HEK293 (cell line): ENCODE results near the gene RAB44.

ENCODE experiments used
- BCL11A ChIP-seq: fragments of 450-650 bp; formaldehyde crosslinking; IDR thresholded peaks from 2 replicates; pipeline ENCODE4 v1.5.1; 2016; ENCODE audit warnings: low read depth, missing biosample characterization, missing genetic modification characterization
- EGR2 ChIP-seq: fragments of 450-650 bp; formaldehyde crosslinking; IDR thresholded peaks from 2 replicates; pipeline ENCODE4 v1.5.1; 2016; ENCODE audit warnings: low read depth, missing biosample characterization, missing genetic modification characterization
- GLIS2 ChIP-seq: fragments of 450-650 bp; formaldehyde crosslinking; IDR thresholded peaks from 2 replicates; pipeline ENCODE4 v1.5.1; 2016; ENCODE audit warnings: missing biosample characterization, missing genetic modification characterization
- KLF8 ChIP-seq: fragments of 450-650 bp; formaldehyde crosslinking; IDR thresholded peaks from 2 replicates; pipeline ENCODE4 v1.5.1; 2016; ENCODE audit warnings: missing biosample characterization, missing genetic modification characterization
- MYNN ChIP-seq: fragments of 450-650 bp; formaldehyde crosslinking; IDR thresholded peaks from 2 replicates; pipeline ENCODE4 v1.5.1; 2016; ENCODE audit warnings: missing biosample characterization, missing genetic modification characterization, borderline replicate concordance
- OVOL3 ChIP-seq: fragments of 450-650 bp; formaldehyde crosslinking; IDR thresholded peaks from 2 replicates; pipeline ENCODE4 v1.5.1; 2016; ENCODE audit warnings: missing biosample characterization, missing genetic modification characterization
- SCRT1 ChIP-seq: fragments of 450-650 bp; formaldehyde crosslinking; IDR thresholded peaks from 2 replicates; pipeline ENCODE4 v1.5.1; 2016; ENCODE audit warnings: missing biosample characterization, missing genetic modification characterization, borderline replicate concordance
- SP2 ChIP-seq: fragments of 450-650 bp; formaldehyde crosslinking; IDR thresholded peaks from 2 replicates; pipeline ENCODE4 v1.5.1; 2016; ENCODE audit warnings: missing biosample characterization, missing genetic modification characterization
- SP7 ChIP-seq: fragments of 450-650 bp; formaldehyde crosslinking; IDR thresholded peaks from 2 replicates; pipeline ENCODE4 v1.5.1; 2016; ENCODE audit warnings: missing biosample characterization, missing genetic modification characterization
- YY1 ChIP-seq: fragments of 450-650 bp; formaldehyde crosslinking; IDR thresholded peaks from 2 replicates; pipeline ENCODE4 v1.5.1; 2018; ENCODE audit warnings: missing biosample characterization, missing genetic modification characterization
- ZBTB21 ChIP-seq: fragments of 450-650 bp; formaldehyde crosslinking; IDR thresholded peaks from 2 replicates; pipeline ENCODE4 v1.5.1; 2017; ENCODE audit warnings: missing biosample characterization, missing genetic modification characterization
- ZBTB7A ChIP-seq: fragments of 450-650 bp; formaldehyde crosslinking; IDR thresholded peaks from 2 replicates; pipeline ENCODE4 v1.5.1; 2016; ENCODE audit warnings: low read depth, missing biosample characterization, missing genetic modification characterization
- ZEB2 ChIP-seq: fragments of 450-650 bp; formaldehyde crosslinking; IDR thresholded peaks from 2 replicates; pipeline ENCODE4 v1.5.1; 2016; ENCODE audit warnings: missing biosample characterization, missing genetic modification characterization
- ZFP3 ChIP-seq: fragments of 450-650 bp; formaldehyde crosslinking; IDR thresholded peaks from 2 replicates; pipeline ENCODE4 v1.5.1; 2016; ENCODE audit warnings: low read depth, missing biosample characterization, missing genetic modification characterization
- ZFP37 ChIP-seq: fragments of 450-650 bp; formaldehyde crosslinking; IDR thresholded peaks from 2 replicates; pipeline ENCODE4 v1.5.1; 2016; ENCODE audit warnings: missing biosample characterization, missing genetic modification characterization
- ZIC2 ChIP-seq: fragments of 450-650 bp; formaldehyde crosslinking; IDR thresholded peaks from 2 replicates; pipeline ENCODE4 v1.5.1; 2016; ENCODE audit warnings: missing biosample characterization, missing genetic modification characterization
- ZNF121 ChIP-seq: fragments of 450-650 bp; formaldehyde crosslinking; IDR thresholded peaks from 2 replicates; pipeline ENCODE4 v1.5.1; 2016; ENCODE audit warnings: missing biosample characterization, missing genetic modification characterization
- ZNF138 ChIP-seq: fragments of 450-650 bp; formaldehyde crosslinking; IDR thresholded peaks from 2 replicates; pipeline ENCODE4 v1.5.1; 2016; ENCODE audit warnings: missing biosample characterization, missing genetic modification characterization, borderline replicate concordance
- ZNF2 ChIP-seq: fragments of 450-650 bp; formaldehyde crosslinking; IDR thresholded peaks from 2 replicates; pipeline ENCODE4 v1.5.1; 2016; ENCODE audit warnings: missing biosample characterization, missing genetic modification characterization
- ZNF292 ChIP-seq: fragments of 450-650 bp; formaldehyde crosslinking; IDR thresholded peaks from 2 replicates; pipeline ENCODE4 v1.5.1; 2016; ENCODE audit warnings: low read depth, missing biosample characterization, missing genetic modification characterization, borderline replicate concordance
- ZNF350 ChIP-seq: fragments of 450-650 bp; formaldehyde crosslinking; IDR thresholded peaks from 2 replicates; pipeline ENCODE4 v1.5.0; 2017; ENCODE audit warnings: missing biosample characterization, mild to moderate bottlenecking, missing genetic modification characterization
- ZNF354C ChIP-seq: fragments of 450-650 bp; formaldehyde crosslinking; IDR thresholded peaks from 2 replicates; pipeline ENCODE4 v1.5.1; 2016; ENCODE audit warnings: missing biosample characterization, missing genetic modification characterization, low read depth, borderline replicate concordance
- ZNF366 ChIP-seq: fragments of 450-650 bp; formaldehyde crosslinking; conservative IDR thresholded peaks from 2 replicates; pipeline ENCODE4 v1.5.1; 2016; ENCODE audit warnings: missing biosample characterization, missing genetic modification characterization
- ZNF391 ChIP-seq: fragments of 450-650 bp; formaldehyde crosslinking; IDR thresholded peaks from 2 replicates; pipeline ENCODE4 v1.5.1; 2016; ENCODE audit warnings: low read depth, missing biosample characterization, missing genetic modification characterization, borderline replicate concordance
- ZNF423 ChIP-seq: fragments of 450-650 bp; formaldehyde crosslinking; IDR thresholded peaks from 2 replicates; pipeline ENCODE4 v1.5.1; 2016; ENCODE audit warnings: missing biosample characterization, missing genetic modification characterization
- ZNF544 ChIP-seq: fragments of 450-650 bp; formaldehyde crosslinking; IDR thresholded peaks from 2 replicates; pipeline ENCODE4 v1.5.0; 2017; ENCODE audit warnings: missing biosample characterization, missing genetic modification characterization
- ZNF571 ChIP-seq: fragments of 450-650 bp; formaldehyde crosslinking; IDR thresholded peaks from 2 replicates; pipeline ENCODE4 v1.5.0; 2017; ENCODE audit warnings: missing biosample characterization, missing genetic modification characterization
- ZNF600 ChIP-seq: fragments of 450-650 bp; formaldehyde crosslinking; IDR thresholded peaks from 2 replicates; pipeline ENCODE4 v1.5.1; 2016; ENCODE audit warnings: missing biosample characterization, missing genetic modification characterization
- ZNF610 ChIP-seq: fragments of 450-650 bp; formaldehyde crosslinking; IDR thresholded peaks from 2 replicates; pipeline ENCODE4 v1.5.1; 2016; ENCODE audit warnings: missing biosample characterization, missing genetic modification characterization, borderline replicate concordance
- ZNF623 ChIP-seq: fragments of 450-650 bp; formaldehyde crosslinking; IDR thresholded peaks from 2 replicates; pipeline ENCODE4 v1.5.1; 2016; ENCODE audit warnings: missing biosample characterization, missing genetic modification characterization
- ZNF624 ChIP-seq: fragments of 450-650 bp; formaldehyde crosslinking; IDR thresholded peaks from 2 replicates; pipeline ENCODE4 v1.5.1; 2017; ENCODE audit warnings: missing biosample characterization, missing genetic modification characterization
- ZNF843 ChIP-seq: fragments of 450-650 bp; formaldehyde crosslinking; IDR thresholded peaks from 2 replicates; pipeline ENCODE4 v1.5.1; 2016; ENCODE audit warnings: missing biosample characterization, missing genetic modification characterization
- TF ChIP-seq, protein P1 (sequence below): fragments of 450-650 bp; formaldehyde crosslinking; IDR thresholded peaks from 2 replicates; pipeline ENCODE4 v1.5.1; 2016; ENCODE audit warnings: missing biosample characterization, missing genetic modification characterization
- TF ChIP-seq, protein P2 (sequence below): fragments of 450-650 bp; formaldehyde crosslinking; IDR thresholded peaks from 2 replicates; pipeline ENCODE4 v1.5.1; 2017; ENCODE audit warnings: missing biosample characterization, missing genetic modification characterization
- TF ChIP-seq, protein P3 (sequence below): fragments of 450-650 bp; formaldehyde crosslinking; IDR thresholded peaks from 2 replicates; pipeline ENCODE4 v1.5.0; 2017; ENCODE audit warnings: missing biosample characterization, missing genetic modification characterization, borderline replicate concordance
- TF ChIP-seq, protein P4 (sequence below): fragments of 450-650 bp; formaldehyde crosslinking; IDR thresholded peaks from 2 replicates; pipeline ENCODE4 v1.5.1; 2016; ENCODE audit warnings: missing biosample characterization, missing genetic modification characterization

RAB44 gene

DNA sequence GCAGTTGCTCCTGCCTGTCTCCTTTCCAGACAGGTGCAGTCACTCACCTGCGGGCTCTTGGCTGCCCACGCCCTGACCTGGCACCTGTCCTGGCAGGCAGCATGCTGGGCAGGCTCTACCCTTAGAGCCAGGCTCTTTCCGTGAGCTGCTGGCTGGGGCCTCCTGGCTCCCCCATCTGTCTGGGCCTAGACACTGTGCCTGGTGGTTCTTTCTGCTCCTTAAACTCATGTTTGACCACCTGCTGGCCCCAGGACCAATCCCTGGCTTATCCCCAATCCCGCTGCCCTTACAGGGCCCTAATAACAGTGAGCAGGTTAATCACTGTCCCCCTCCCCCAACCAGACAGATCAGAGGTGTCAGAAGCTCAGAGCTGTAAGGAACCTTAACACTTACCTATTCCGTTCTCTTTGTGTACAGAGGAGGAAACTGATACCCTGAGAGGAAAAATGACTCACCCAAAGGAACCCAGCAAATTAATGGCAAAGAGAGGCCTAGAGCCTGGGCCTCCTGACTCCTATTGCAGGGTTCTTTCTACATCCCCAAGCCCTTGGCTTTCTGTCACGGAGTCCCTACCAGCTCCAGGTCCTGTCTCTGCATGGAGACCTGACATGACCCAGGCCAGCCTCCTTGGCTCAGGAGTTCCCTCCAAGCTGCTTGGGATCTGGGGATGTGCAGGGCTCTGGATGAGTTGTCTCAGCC, 54.7 kb downstream of the RAB44 start (continued):
- TF ChIP-seq, protein P1, sequence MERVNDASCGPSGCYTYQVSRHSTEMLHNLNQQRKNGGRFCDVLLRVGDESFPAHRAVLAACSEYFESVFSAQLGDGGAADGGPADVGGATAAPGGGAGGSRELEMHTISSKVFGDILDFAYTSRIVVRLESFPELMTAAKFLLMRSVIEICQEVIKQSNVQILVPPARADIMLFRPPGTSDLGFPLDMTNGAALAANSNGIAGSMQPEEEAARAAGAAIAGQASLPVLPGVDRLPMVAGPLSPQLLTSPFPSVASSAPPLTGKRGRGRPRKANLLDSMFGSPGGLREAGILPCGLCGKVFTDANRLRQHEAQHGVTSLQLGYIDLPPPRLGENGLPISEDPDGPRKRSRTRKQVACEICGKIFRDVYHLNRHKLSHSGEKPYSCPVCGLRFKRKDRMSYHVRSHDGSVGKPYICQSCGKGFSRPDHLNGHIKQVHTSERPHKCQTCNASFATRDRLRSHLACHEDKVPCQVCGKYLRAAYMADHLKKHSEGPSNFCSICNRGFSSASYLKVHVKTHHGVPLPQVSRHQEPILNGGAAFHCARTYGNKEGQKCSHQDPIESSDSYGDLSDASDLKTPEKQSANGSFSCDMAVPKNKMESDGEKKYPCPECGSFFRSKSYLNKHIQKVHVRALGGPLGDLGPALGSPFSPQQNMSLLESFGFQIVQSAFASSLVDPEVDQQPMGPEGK = 0 out of 2 replicates have a peak, but pooled peaks have one; percentile 12
- TF ChIP-seq ZBTB21 (tag by site-specific recombination) (no peak), SP7 (tag by site-specific recombination) (0 out of 2 replicates have a peak, but pooled peaks have one; percentile 12), ZNF350 (tag by site-specific recombination) (no peak), OVOL3 (no peak), ZIC2 (tag by site-specific recombination) (no peak), ZNF366 (tag by site-specific recombination) (no peak), SP2 (no peak), ZNF292 (tag by site-specific recombination) (no peak), ZFP37 (tag by site-specific recombination) (no peak), ZBTB7A (tag by site-specific recombination) (no peak), ZNF544 (no peak), ZNF571 (no peak), BCL11A (no peak), ZNF354C (tag by site-specific recombination) (no peak), ZNF391 (tag by site-specific recombination) (no peak), SCRT1 (tag by site-specific recombination) (no peak), YY1 (tag by site-specific recombination) (no peak), ZNF423 (no peak), GLIS2 (tag by site-specific recombination) (no peak), EGR2 (no peak), ZNF843 (tag by site-specific recombination) (no peak), ZNF623 (no peak), ZNF138 (no peak), KLF8 (tag by site-specific recombination) (no peak), ZNF121 (tag by site-specific recombination) (no peak), ZEB2 (tag by site-specific recombination) (0 out of 2 replicates have a peak, but pooled peaks have one; percentile 40), ZNF624 (tag by site-specific recombination) (no peak), ZNF600 (tag by site-specific recombination) (peak; percentile 48), MYNN (tag by site-specific recombination) (no peak), ZNF2 (no peak), ZFP3 (tag by site-specific recombination) (no peak), ZNF610 (tag by site-specific recombination) (no peak)
- TF ChIP-seq, protein P2, sequence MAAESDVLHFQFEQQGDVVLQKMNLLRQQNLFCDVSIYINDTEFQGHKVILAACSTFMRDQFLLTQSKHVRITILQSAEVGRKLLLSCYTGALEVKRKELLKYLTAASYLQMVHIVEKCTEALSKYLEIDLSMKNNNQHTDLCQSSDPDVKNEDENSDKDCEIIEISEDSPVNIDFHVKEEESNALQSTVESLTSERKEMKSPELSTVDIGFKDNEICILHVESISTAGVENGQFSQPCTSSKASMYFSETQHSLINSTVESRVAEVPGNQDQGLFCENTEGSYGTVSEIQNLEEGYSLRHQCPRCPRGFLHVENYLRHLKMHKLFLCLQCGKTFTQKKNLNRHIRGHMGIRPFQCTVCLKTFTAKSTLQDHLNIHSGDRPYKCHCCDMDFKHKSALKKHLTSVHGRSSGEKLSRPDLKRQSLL = 0 out of 2 replicates have a peak, but pooled peaks have one; percentile 30
- TF ChIP-seq, protein P3, sequence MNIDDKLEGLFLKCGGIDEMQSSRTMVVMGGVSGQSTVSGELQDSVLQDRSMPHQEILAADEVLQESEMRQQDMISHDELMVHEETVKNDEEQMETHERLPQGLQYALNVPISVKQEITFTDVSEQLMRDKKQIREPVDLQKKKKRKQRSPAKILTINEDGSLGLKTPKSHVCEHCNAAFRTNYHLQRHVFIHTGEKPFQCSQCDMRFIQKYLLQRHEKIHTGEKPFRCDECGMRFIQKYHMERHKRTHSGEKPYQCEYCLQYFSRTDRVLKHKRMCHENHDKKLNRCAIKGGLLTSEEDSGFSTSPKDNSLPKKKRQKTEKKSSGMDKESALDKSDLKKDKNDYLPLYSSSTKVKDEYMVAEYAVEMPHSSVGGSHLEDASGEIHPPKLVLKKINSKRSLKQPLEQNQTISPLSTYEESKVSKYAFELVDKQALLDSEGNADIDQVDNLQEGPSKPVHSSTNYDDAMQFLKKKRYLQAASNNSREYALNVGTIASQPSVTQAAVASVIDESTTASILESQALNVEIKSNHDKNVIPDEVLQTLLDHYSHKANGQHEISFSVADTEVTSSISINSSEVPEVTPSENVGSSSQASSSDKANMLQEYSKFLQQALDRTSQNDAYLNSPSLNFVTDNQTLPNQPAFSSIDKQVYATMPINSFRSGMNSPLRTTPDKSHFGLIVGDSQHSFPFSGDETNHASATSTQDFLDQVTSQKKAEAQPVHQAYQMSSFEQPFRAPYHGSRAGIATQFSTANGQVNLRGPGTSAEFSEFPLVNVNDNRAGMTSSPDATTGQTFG (tag by site-specific recombination) = no peak
- TF ChIP-seq, protein P4, sequence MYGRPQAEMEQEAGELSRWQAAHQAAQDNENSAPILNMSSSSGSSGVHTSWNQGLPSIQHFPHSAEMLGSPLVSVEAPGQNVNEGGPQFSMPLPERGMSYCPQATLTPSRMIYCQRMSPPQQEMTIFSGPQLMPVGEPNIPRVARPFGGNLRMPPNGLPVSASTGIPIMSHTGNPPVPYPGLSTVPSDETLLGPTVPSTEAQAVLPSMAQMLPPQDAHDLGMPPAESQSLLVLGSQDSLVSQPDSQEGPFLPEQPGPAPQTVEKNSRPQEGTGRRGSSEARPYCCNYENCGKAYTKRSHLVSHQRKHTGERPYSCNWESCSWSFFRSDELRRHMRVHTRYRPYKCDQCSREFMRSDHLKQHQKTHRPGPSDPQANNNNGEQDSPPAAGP (tag by site-specific recombination) = no peak
